Astrocyte (in vitro differentiated cells and primary cell): Measurements from ENCODE around the gene B3GALNT1. TPM values are rescaled to one million over a fixed set of nuclear protein-coding genes. Genes with fewer than 3 reads are reported as not detected.
A peak's percentile ranks its signal among the peaks of the same experiment; 100 is the strongest.

ENCODE experiments used
- DNase-seq: peaks from one replicate; pipeline ENCODE4 v3.0.0-alpha.2; 2010; ENCODE audit warnings: low read depth
- FAIRE-seq: peaks from 2 replicates; lab custom pipeline; 2011; peaks lifted over from hg19 to GRCh38; lab: Jason Lieb, UNC
- H2AFZ ChIP-seq: 2 replicates; pipeline ENCODE4 v1.6.0; 2012; ENCODE audit warnings: low read depth, low read length, inconsistent platforms
- H3K27ac ChIP-seq: 2 replicates; pipeline ENCODE4 v1.5.1; 2011; ENCODE audit warnings: low read depth, low read length, inconsistent platforms
- H3K27me3 ChIP-seq: 2 replicates; pipeline ENCODE4 v1.6.0; 2011; ENCODE audit warnings: low read length, inconsistent platforms; ENCODE audit not compliant: insufficient read depth
- H3K36me3 ChIP-seq: 2 replicates; pipeline ENCODE4 v1.5.1; 2011; ENCODE audit warnings: low read length, inconsistent platforms; ENCODE audit not compliant: insufficient read depth
- H3K4me1 ChIP-seq: 2 replicates; pipeline ENCODE4 v1.5.1; 2011; ENCODE audit warnings: low read length, inconsistent platforms; ENCODE audit not compliant: insufficient read depth
- H3K4me2 ChIP-seq: 2 replicates; pipeline ENCODE4 v1.6.0; 2012; ENCODE audit warnings: low read length, inconsistent platforms
- H3K4me3 ChIP-seq: 2 replicates; pipeline ENCODE4 v1.5.1; 2011; ENCODE audit warnings: low read depth, mild to moderate bottlenecking, low read length, inconsistent platforms; ENCODE audit not compliant: insufficient read depth
- H3K79me2 ChIP-seq: 2 replicates; pipeline ENCODE4 v1.6.0; 2012; ENCODE audit warnings: mild to moderate bottlenecking, low read length, inconsistent platforms; ENCODE audit not compliant: insufficient read depth
- H3K9ac ChIP-seq: 2 replicates; pipeline ENCODE4 v1.6.0; 2012; ENCODE audit warnings: mild to moderate bottlenecking, low read length, inconsistent platforms
- H3K9me3 ChIP-seq: 2 replicates; pipeline ENCODE4 v1.5.1; 2012; ENCODE audit warnings: low read depth, mild to moderate bottlenecking, low read length, inconsistent platforms; ENCODE audit not compliant: insufficient read depth
- H4K20me1 ChIP-seq: 2 replicates; pipeline ENCODE4 v1.6.0; 2012; ENCODE audit warnings: low read length, inconsistent platforms; ENCODE audit not compliant: insufficient read depth
- H3K27ac Mint-ChIP-seq: one replicate; pipeline ENCODE4 v1.8.0; 2021; ENCODE audit warnings: mild to moderate bottlenecking, mixed read lengths; ENCODE audit not compliant: unreplicated experiment
- H3K27me3 Mint-ChIP-seq: one replicate; pipeline ENCODE4 v1.8.0; 2021; ENCODE audit warnings: low read depth, mixed read lengths; ENCODE audit not compliant: unreplicated experiment
- H3K36me3 Mint-ChIP-seq: one replicate; pipeline ENCODE4 v1.8.0; 2021; ENCODE audit warnings: low read depth, mixed read lengths; ENCODE audit not compliant: unreplicated experiment
- H3K4me1 Mint-ChIP-seq: one replicate; pipeline ENCODE4 v1.8.0; 2021; ENCODE audit warnings: low read depth, mixed read lengths; ENCODE audit not compliant: unreplicated experiment
- H3K4me3 Mint-ChIP-seq: one replicate; pipeline ENCODE4 v1.8.0; 2021; ENCODE audit warnings: mild to moderate bottlenecking, moderate library complexity, mixed read lengths; ENCODE audit not compliant: unreplicated experiment
- H3K9me3 Mint-ChIP-seq: one replicate; pipeline ENCODE4 v1.8.0; 2021; ENCODE audit warnings: mild to moderate bottlenecking, mixed read lengths; ENCODE audit not compliant: unreplicated experiment
- CTCF ChIP-seq: IDR thresholded peaks from 2 replicates; pipeline ENCODE4 v1.5.1; 2011; ENCODE audit warnings: low read depth, mild to moderate bottlenecking, inconsistent platforms, low read length, moderate library complexity; ENCODE audit not compliant: insufficient read depth
- EZH2 ChIP-seq: IDR thresholded peaks from 2 replicates; pipeline ENCODE4 v1.6.1; 2012; ENCODE audit warnings: mild to moderate bottlenecking, low read length, inconsistent platforms; ENCODE audit not compliant: insufficient read depth
- total RNA-seq: library from RNA; stranded (reverse); gene quantifications from 2 replicates; pipeline ENCODE4 v1.2.1, GENCODE V29; 2021

B3GALNT1 gene
- total RNA-seq, 1 donor from 2014 or later: 12.8 TPM

- Mint-ChIP-seq H3K9me3 (peaks cover 6% of the 10 kb centered on the region), H3K36me3 (no peaks in the 10 kb centered on the region), H3K4me3 (no peak overlapping the region), H3K4me1 (peaks cover 13% of the 10 kb centered on the region), H3K27ac (no peak overlapping the region), H3K27me3 (peaks cover 3% of the 10 kb centered on the region)
- FAIRE-seq (no peak), DNase-seq (peak; percentile 33)
- Histone ChIP-seq H3K4me3 (no peak overlapping the region), H3K27me3 (no peaks in the 10 kb centered on the region), H2AFZ (no peak overlapping the region), H3K4me1 (peaks cover 19% of the 10 kb centered on the region), H3K4me2 (no peak overlapping the region), H3K79me2 (no peaks in the 10 kb centered on the region), H3K9ac (no peak overlapping the region), H4K20me1 (no peaks in the 10 kb centered on the region), H3K9me3 (no peaks in the 10 kb centered on the region), H3K36me3 (no peaks in the 10 kb centered on the region), H3K27ac (no peak overlapping the region)
- no peak for TF ChIP-seq EZH2
- TF ChIP-seq CTCF: no peak
Measured at GRCh38 chr3:161150001-161150525, 44.9 kb upstream of the B3GALNT1 start.

GRCh38 chr3:161149529-161149928, 44.4 kb upstream of the B3GALNT1 start:
- Histone ChIP-seq H3K9me3 (no peaks in the 10 kb centered on the region), H4K20me1 (no peaks in the 10 kb centered on the region), H3K79me2 (no peaks in the 10 kb centered on the region), H3K9ac (no peak overlapping the region), H3K4me2 (peak overlapping the region; percentile 25), H3K27ac (no peak overlapping the region), H3K27me3 (no peaks in the 10 kb centered on the region), H3K36me3 (no peaks in the 10 kb centered on the region), H2AFZ (no peak overlapping the region), H3K4me1 (peaks cover 19% of the 10 kb centered on the region), H3K4me3 (no peak overlapping the region)
- peaks cover 6% of the 10 kb centered on the region for H3K9me3 Mint-ChIP-seq
- H3K4me1 Mint-ChIP-seq: peaks cover 13% of the 10 kb centered on the region
- no peaks in the 10 kb centered on the region for H3K36me3 Mint-ChIP-seq
- peaks cover 3% of the 10 kb centered on the region for H3K27me3 Mint-ChIP-seq
- DNase-seq (peak; percentile 77), FAIRE-seq (no peak)
- no peak overlapping the region for H3K27ac Mint-ChIP-seq
- no peak overlapping the region for H3K4me3 Mint-ChIP-seq
- TF ChIP-seq CTCF (no peak), EZH2 (no peak)

GRCh38 chr3:161148832-161149475, 43.8 kb upstream of the B3GALNT1 start:
- peaks cover 3% of the 10 kb centered on the region for H3K27me3 Mint-ChIP-seq
- FAIRE-seq: no peak
- Histone ChIP-seq H3K9ac (no peak overlapping the region), H3K4me2 (peak overlapping the region; percentile 25), H2AFZ (no peak overlapping the region), H3K9me3 (no peaks in the 10 kb centered on the region), H4K20me1 (no peaks in the 10 kb centered on the region), H3K36me3 (no peaks in the 10 kb centered on the region), H3K79me2 (no peaks in the 10 kb centered on the region), H3K4me3 (no peak overlapping the region), H3K27ac (no peak overlapping the region), H3K27me3 (no peaks in the 10 kb centered on the region), H3K4me1 (peaks cover 19% of the 10 kb centered on the region)
- H3K4me3 Mint-ChIP-seq: no peak overlapping the region
- H3K36me3 Mint-ChIP-seq: no peaks in the 10 kb centered on the region
- H3K9me3 Mint-ChIP-seq: peaks cover 6% of the 10 kb centered on the region
- no peak overlapping the region for H3K27ac Mint-ChIP-seq
- TF ChIP-seq EZH2: no peak
- no peak for TF ChIP-seq CTCF
- H3K4me1 Mint-ChIP-seq: peaks cover 13% of the 10 kb centered on the region
- peak; percentile 76 for DNase-seq
